HepG2 (cell line): ENCODE measurements around the gene MVB12A. TPM values are rescaled to one million over a fixed set of nuclear protein-coding genes. Genes with fewer than 3 reads are reported as not detected.

Source experiments
- ATAC-seq: fragments of 200-7000 bp; cut with Tn5 transposase; 3 replicates; pipeline ENCODE4 v1.9.1; 2020; ENCODE audit warnings: mild to moderate bottlenecking, moderate library complexity
- BruUV-seq: library from RNA; stranded (reverse); fragments of 400-500 nt; replicated peaks from 2 replicates; lab custom pipeline; 2021; lab: Mats Ljungman, UMichigan
- CTCF ChIA-PET: fragments of 300-600 bp; formaldehyde crosslinking; extraction: SDS; loops from one replicate; lab custom pipeline; 2021; ENCODE audit warnings: low total read pairs, inconsistent platforms, low intra/inter-chr PET ratio; lab: Yijun Ruan, JAX
- POLR2A ChIA-PET: fragments of 350-600 bp; sonication (Branson Sonifier 250); formaldehyde crosslinking; loops from one replicate; lab custom pipeline; 2020; ENCODE audit warnings: antibody characterized with exemption, inconsistent platforms; lab: Yijun Ruan, JAX
- DNase-seq: peaks from one replicate; pipeline ENCODE4 v3.0.0-alpha.2; 2015; ENCODE audit warnings: low spot score
- FAIRE-seq: peaks from 3 replicates; lab custom pipeline; 2011; peaks lifted over from hg19 to GRCh38; lab: Jason Lieb, UNC
- H2AFZ ChIP-seq: one replicate; pipeline ENCODE4 v1.6.1; 2011; ENCODE audit warnings: low read length, inconsistent platforms
- H3K27ac ChIP-seq: fragments of 300-600 bp; 3 replicates; pipeline ENCODE4 v1.8.0; 2011; ENCODE audit warnings: mixed run types, mild to moderate bottlenecking, mixed read lengths, low read length, inconsistent platforms; ENCODE audit not compliant: insufficient read depth; ENCODE audit errors: extremely low read length
- H3K27me3 ChIP-seq, 2 experiments: fragments of 200-600 bp in 1 of 2; 2 replicates in 1 of 2; 3 replicates in 1 of 2; pipeline versions ENCODE4 v1.6.0 to v1.8.0; 2011; ENCODE audit warnings: low read length in 2 of 2, mild to moderate bottlenecking in 2 of 2, moderate library complexity in 2 of 2, inconsistent platforms in 1 of 2; ENCODE audit not compliant: insufficient read depth in 2 of 2, control insufficient read depth in 1 of 2
- H3K36me3 ChIP-seq, 2 experiments: fragments of 200-600 bp in 1 of 2; replicated peaks in 1 of 2; 2 replicates in 1 of 2; 3 replicates in 1 of 2; pipeline versions ENCODE4 v1.5.1 to v1.8.0; 2011; ENCODE audit warnings: low read length in 2 of 2, inconsistent platforms in 1 of 2; ENCODE audit not compliant: insufficient read depth in 2 of 2, control insufficient read depth in 1 of 2
- H3K4me1 ChIP-seq: 2 replicates; pipeline ENCODE4 v1.5.1; 2012; ENCODE audit warnings: low read length, inconsistent platforms; ENCODE audit not compliant: insufficient read depth
- H3K4me2 ChIP-seq: 2 replicates; pipeline ENCODE4 v1.6.0; 2011; ENCODE audit warnings: low read depth, low read length, inconsistent platforms
- H3K4me3 ChIP-seq, 3 experiments: fragments of 200-600 bp in 1 of 3; sonication (generic), shearing (Covaris generic) in 1 of 3; replicated peaks in 1 of 3; 2 replicates each; pipeline ENCODE4 v1.5.1; 2011 to 2016; ENCODE audit warnings: low read length in 3 of 3, inconsistent platforms in 2 of 3, low read depth in 2 of 3, mild to moderate bottlenecking in 2 of 3, control low read depth in 1 of 3, mixed read lengths in 1 of 3; ENCODE audit not compliant: insufficient read depth in 1 of 3
- H3K79me2 ChIP-seq: one replicate; pipeline ENCODE4 v1.6.1; 2011; ENCODE audit warnings: low read length, inconsistent platforms; ENCODE audit not compliant: insufficient read depth
- H3K9ac ChIP-seq: 2 replicates; pipeline ENCODE4 v1.6.0; 2011; ENCODE audit warnings: mild to moderate bottlenecking, low read depth, low read length, inconsistent platforms; ENCODE audit not compliant: insufficient read depth
- H3K9me3 ChIP-seq: 2 replicates; pipeline ENCODE4 v1.5.1; 2012; ENCODE audit warnings: mild to moderate bottlenecking, low read length
- H4K20me1 ChIP-seq: 2 replicates; pipeline ENCODE4 v1.6.0; 2011; ENCODE audit warnings: inconsistent platforms, mild to moderate bottlenecking, low read length, moderate library complexity; ENCODE audit not compliant: insufficient read depth
- ARNT ChIP-seq: fragments of 450-650 bp; IDR thresholded peaks from 2 replicates; pipeline ENCODE4 v1.6.1; 2017
- ELF3 ChIP-seq: IDR thresholded peaks from 2 replicates; pipeline ENCODE4 v1.6.1; 2016; ENCODE audit warnings: missing genetic modification reagents, missing compliant biosample characterization
- LCORL ChIP-seq, 2 experiments: fragments of 450-650 bp in 1 of 2; sonication (generic) in 1 of 2; formaldehyde crosslinking in 1 of 2; IDR thresholded peaks; 2 replicates each; pipeline versions ENCODE4 v1.5.0 to v1.6.1; 2017 to 2020; ENCODE audit warnings: antibody characterized with exemption in 1 of 2, missing genetic modification reagents in 1 of 2
- SNAI1 ChIP-seq: sonication (generic); formaldehyde crosslinking; IDR thresholded peaks from 2 replicates; pipeline ENCODE4 v1.5.0; 2020; ENCODE audit warnings: mild to moderate bottlenecking, missing genetic modification reagents, borderline replicate concordance
- SRY ChIP-seq: sonication (generic); formaldehyde crosslinking; IDR thresholded peaks from 2 replicates; pipeline ENCODE4 v1.8.0; 2022; ENCODE audit warnings: mild to moderate bottlenecking, missing genetic modification reagents
- TRIM24 ChIP-seq: sonication (generic); formaldehyde crosslinking; IDR thresholded peaks from 2 replicates; pipeline ENCODE4 v1.8.0; 2022; ENCODE audit warnings: mild to moderate bottlenecking, missing genetic modification reagents
- UBTF ChIP-seq: sonication (generic); formaldehyde crosslinking; IDR thresholded peaks from 2 replicates; pipeline ENCODE4 v1.4.0; 2020; ENCODE audit warnings: mild to moderate bottlenecking, missing genetic modification reagents
- ZBTB25 ChIP-seq: IDR thresholded peaks from 2 replicates; pipeline ENCODE4 v1.6.1; 2018; ENCODE audit warnings: missing genetic modification reagents
- ZBTB4 ChIP-seq: sonication (generic); formaldehyde crosslinking; IDR thresholded peaks from 2 replicates; pipeline ENCODE4 v1.4.0; 2020; ENCODE audit warnings: missing genetic modification reagents, mild to moderate bottlenecking, borderline replicate concordance
- ZNF766 ChIP-seq: sonication (generic); formaldehyde crosslinking; IDR thresholded peaks from 2 replicates; pipeline ENCODE4 v1.5.0; 2020; ENCODE audit warnings: missing genetic modification reagents, borderline replicate concordance
- ZSCAN20 ChIP-seq: sonication (generic); formaldehyde crosslinking; IDR thresholded peaks from 2 replicates; pipeline ENCODE4 v1.4.0; 2020; ENCODE audit warnings: missing genetic modification reagents, mild to moderate bottlenecking, borderline replicate concordance
- WGBS: methylation state at CpG from one replicate; pipeline ENCODE4 v1.1.6; 2017; ENCODE audit warnings: low lambda C conversion rate; 5-methylcytosine and 5-hydroxymethylcytosine counted together
- in situ Hi-C: cut with HindIII; loops from 2 replicates; pipeline ENCODE4 v1.10.0; 2017; ENCODE audit warnings: low pct_unique_long_range_greater_than_20kb; ENCODE audit not compliant: extremely low pct_ligation_motif_present
- intact Hi-C: fragments of 100-400 bp; cut with micrococcal nuclease; formaldehyde crosslinking; loops from one replicate; pipeline ENCODE4 v1.10.0; 2022; ENCODE audit not compliant: unreplicated experiment
- polyA plus RNA-seq, 8 experiments: library from polyadenylated mRNA; depleted of rRNA in 3 of 8; stranded (reverse) in 7 of 8; unstranded in 1 of 8; fragments of >200 nt; fragmentation: Illumina TruSeq in 4 of 8; extraction: Trizol in 4 of 8; gene quantifications; 2 replicates each; pipeline versions ENCODE4 v1.2.1 to v1.2.3, GENCODE V29; 2011 to 2016; ENCODE audit warnings: low read depth in 4 of 8, missing spikeins in 1 of 8, mixed read lengths in 1 of 8; ENCODE audit not compliant: insufficient read depth in 1 of 8
- total RNA-seq, 5 experiments: library from RNA; depleted of rRNA; stranded (reverse); fragments of >200 nt; fragmentation: Illumina TruSeq; extraction: Trizol; gene quantifications; 2 replicates each; pipeline ENCODE4 v1.2.3, GENCODE V29; 2016; ENCODE audit warnings: low read depth in 1 of 5
- TF ChIP-seq, protein P1 (sequence below): sonication (generic); formaldehyde crosslinking; IDR thresholded peaks from 2 replicates; pipeline ENCODE4 v1.4.0; 2020; ENCODE audit warnings: missing genetic modification reagents, low read depth, mild to moderate bottlenecking, borderline replicate concordance

Gene MVB12A
- total and polyA plus RNA-seq, 2 of the 13 experiments (the other 11 are each of a cell fraction or from before 2014, with no cell fraction given), result 35.7 to 36.1 TPM

GRCh38 chr19:17468302-17469091, 48.6 kb downstream of the MVB12A start:
- intact Hi-C loops, result loop anchor here (1.0 to 10.0 kb wide), 2 partner anchors 20 to 124 kb away; partner anchors contain the start of gene TMEM221
- H3K9me3 ChIP-seq, result no peaks in the 10 kb centered on the region
- H3K9ac ChIP-seq, result peak overlapping the region; percentile 53
- no peak overlapping the region for H3K27ac ChIP-seq
- CTCF ChIA-PET, result no interaction called here
- in situ Hi-C loops, result no loop called here
- FAIRE-seq, result no peak
- no peak for DNase-seq
- peak overlapping the region; percentile 71 to 85 (median 71) for H3K4me3 ChIP-seq
- no peaks in the 10 kb centered on the region for H3K36me3 ChIP-seq
- POLR2A ChIA-PET, result interaction anchor here (0.9 to 1.1 kb wide), 2 partner anchors 30 to 63 kb away, joined by 3 to 4 read pairs; partner anchors contain the start of gene BST2
- H3K27me3 ChIP-seq, result peaks cover 0 to 10% of the 10 kb centered on the region in 2 experiments; a peak in 2 of 5 replicates
- H4K20me1 ChIP-seq, result no peaks in the 10 kb centered on the region
- peaks cover 50% of the 10 kb centered on the region for H3K4me1 ChIP-seq
- H2AFZ ChIP-seq, result no peak overlapping the region
- BruUV-seq, result no TSS peak
- 25% methylated on average over 20 of the region's 25 CpGs for WGBS
- H3K4me2 ChIP-seq, result peak overlapping the region; percentile 98
- no peak for ATAC-seq
- peaks cover 8% of the 10 kb centered on the region for H3K79me2 ChIP-seq
- TF ChIP-seq LCORL (IDR thresholded peaks at IDR 0.05), result no peak
- TF ChIP-seq LCORL (CRISPR knock-in tag; IDR thresholded peaks at IDR 0.05), result no peak
- TF ChIP-seq SRY (CRISPR knock-in tag), result 0 out of 2 replicates have a peak, but pooled peaks have one; percentile 62
- no peak for TF ChIP-seq ZBTB25
- no peak for TF ChIP-seq UBTF (CRISPR knock-in tag)
- no peak for TF ChIP-seq ZBTB4 (CRISPR knock-in tag)
- no peak for TF ChIP-seq ZSCAN20 (CRISPR knock-in tag)
- TF ChIP-seq, protein P1, sequence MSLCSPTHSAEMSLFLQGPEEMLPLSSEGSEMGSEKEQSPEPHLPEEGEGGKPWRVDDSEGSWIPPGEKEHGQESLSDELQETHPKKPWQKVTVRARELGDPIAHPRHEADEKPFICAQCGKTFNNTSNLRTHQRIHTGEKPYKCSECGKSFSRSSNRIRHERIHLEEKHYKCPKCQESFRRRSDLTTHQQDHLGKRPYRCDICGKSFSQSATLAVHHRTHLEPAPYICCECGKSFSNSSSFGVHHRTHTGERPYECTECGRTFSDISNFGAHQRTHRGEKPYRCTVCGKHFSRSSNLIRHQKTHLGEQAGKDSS (CRISPR knock-in tag), result no peak
- TF ChIP-seq ELF3 (CRISPR knock-in tag), result no peak
- TF ChIP-seq ARNT, result no peak
- TF ChIP-seq ZNF766 (CRISPR knock-in tag), result no peak
- TF ChIP-seq TRIM24 (CRISPR knock-in tag), result no peak
- TF ChIP-seq SNAI1 (CRISPR knock-in tag), result no peak
